Colonic mucosa (tissue), 4 donors: ENCODE measurements around the gene LAPTM5. TPM values are rescaled to one million over a fixed set of nuclear protein-coding genes. Genes with fewer than 3 reads are reported as not detected.

Experiments used
- DNase-seq: peaks from one replicate; pipeline ENCODE4 v3.0.0-alpha.2; 2020
- H3K27ac ChIP-seq: fragments of 200-600 bp; one replicate; pipeline ENCODE4 v1.8.0; 2021
- H3K27me3 ChIP-seq: fragments of 200-600 bp; one replicate; pipeline ENCODE4 v1.8.0; 2021
- H3K36me3 ChIP-seq: fragments of 200-600 bp; one replicate; pipeline ENCODE4 v1.8.0; 2021
- H3K4me1 ChIP-seq: fragments of 200-600 bp; one replicate; pipeline ENCODE4 v1.8.0; 2021; ENCODE audit warnings: mild to moderate bottlenecking
- H3K4me3 ChIP-seq: fragments of 200-600 bp; one replicate; pipeline ENCODE4 v1.8.0; 2021
- H3K9ac ChIP-seq, 2 donors: one replicate each; pipeline ENCODE4 v1.7.0; 2013; ENCODE audit warnings: control low read depth in 2 of 2, low read depth in 2 of 2, low read length in 2 of 2
- H3K9me3 ChIP-seq: fragments of 200-600 bp; one replicate; pipeline ENCODE4 v1.8.0; 2021
- intact Hi-C: fragments of 100-400 bp; cut with DNase I; formaldehyde crosslinking; loops from one replicate; pipeline ENCODE4 v1.14.1; 2022
- total RNA-seq, 2 donors: library from RNA; stranded (reverse); fragmentation: NEBNext Ultra II Directional in 1 of 2; extraction: Animal tissue kit (Norgen Biotek cat#: 25700) in 1 of 2; gene quantifications; one replicate each; pipeline ENCODE4 v1.2.1, GENCODE V29; 2021
- TF ChIP-seq, protein P1 (sequence below): fragments of 200-600 bp; IDR thresholded peaks from one replicate; pipeline ENCODE4 v1.8.0; 2022; ENCODE audit warnings: antibody characterized with exemption, mild to moderate bottlenecking
- donor health status: healthy.
- donor health status: DM: no; HTN: no; CAD: no.
- donor health status: DM: no; HTN: no; CAD: no.

Gene LAPTM5
- total RNA-seq, 2 donors from 2014 or later = 15.8 to 41.0 TPM

DNA sequence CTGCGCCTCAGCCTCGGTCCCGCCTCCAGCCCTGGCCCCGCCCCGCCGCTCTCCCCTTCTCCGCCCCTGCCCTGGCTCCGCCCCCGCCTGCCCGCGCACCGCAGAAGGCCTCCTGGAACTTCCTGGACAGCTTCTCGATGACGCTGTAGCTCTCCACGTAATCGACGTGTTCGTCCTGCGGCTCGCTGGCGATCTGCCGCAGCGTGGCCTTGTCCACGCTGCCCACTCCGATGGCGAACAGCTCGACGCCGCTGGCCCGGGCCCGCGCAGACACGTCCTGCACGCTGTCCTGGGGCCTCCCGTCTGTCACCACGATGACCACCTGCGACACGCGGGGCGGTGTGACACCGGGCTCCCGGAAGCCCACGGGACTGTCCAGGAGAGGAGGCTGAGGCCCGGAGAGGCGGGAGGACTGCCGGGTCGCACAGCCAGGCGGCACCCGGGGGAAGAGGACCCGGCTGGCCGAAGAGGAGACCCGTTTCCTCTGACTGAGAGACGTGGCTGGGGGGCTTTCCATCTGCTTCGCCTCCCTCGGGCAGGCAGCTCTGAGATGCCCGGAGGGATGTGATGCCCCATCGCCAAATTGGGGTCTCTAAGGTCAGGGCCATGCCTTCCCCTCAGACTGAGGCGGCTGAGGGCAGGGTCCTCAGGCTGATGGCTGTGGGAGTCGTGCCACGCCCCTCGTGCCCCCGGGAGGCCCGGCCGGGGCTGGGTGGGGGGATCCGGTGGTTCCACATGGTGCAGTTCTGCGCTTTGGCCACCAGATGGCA lies 38.8 kb downstream of the LAPTM5 start:
- Histone ChIP-seq H3K4me1 (peaks cover 5% of the 10 kb centered on the region), H3K4me3 (peak overlapping the region; percentile 47), H3K9me3 (no peaks in the 10 kb centered on the region), H3K27me3 (no peaks in the 10 kb centered on the region), H3K27ac (peak overlapping the region; percentile 95), H3K36me3 (no peaks in the 10 kb centered on the region), H3K9ac (peak overlapping the region; percentile 84 to 96)
- TF ChIP-seq, protein P1, sequence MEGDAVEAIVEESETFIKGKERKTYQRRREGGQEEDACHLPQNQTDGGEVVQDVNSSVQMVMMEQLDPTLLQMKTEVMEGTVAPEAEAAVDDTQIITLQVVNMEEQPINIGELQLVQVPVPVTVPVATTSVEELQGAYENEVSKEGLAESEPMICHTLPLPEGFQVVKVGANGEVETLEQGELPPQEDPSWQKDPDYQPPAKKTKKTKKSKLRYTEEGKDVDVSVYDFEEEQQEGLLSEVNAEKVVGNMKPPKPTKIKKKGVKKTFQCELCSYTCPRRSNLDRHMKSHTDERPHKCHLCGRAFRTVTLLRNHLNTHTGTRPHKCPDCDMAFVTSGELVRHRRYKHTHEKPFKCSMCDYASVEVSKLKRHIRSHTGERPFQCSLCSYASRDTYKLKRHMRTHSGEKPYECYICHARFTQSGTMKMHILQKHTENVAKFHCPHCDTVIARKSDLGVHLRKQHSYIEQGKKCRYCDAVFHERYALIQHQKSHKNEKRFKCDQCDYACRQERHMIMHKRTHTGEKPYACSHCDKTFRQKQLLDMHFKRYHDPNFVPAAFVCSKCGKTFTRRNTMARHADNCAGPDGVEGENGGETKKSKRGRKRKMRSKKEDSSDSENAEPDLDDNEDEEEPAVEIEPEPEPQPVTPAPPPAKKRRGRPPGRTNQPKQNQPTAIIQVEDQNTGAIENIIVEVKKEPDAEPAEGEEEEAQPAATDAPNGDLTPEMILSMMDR = peak; percentile 94
- peak; percentile 88 for DNase-seq
- intact Hi-C loops = loop anchor here (5.0 kb wide), 1 partner anchor 193 kb away; no protein-coding TSS in a partner anchor

DNA sequence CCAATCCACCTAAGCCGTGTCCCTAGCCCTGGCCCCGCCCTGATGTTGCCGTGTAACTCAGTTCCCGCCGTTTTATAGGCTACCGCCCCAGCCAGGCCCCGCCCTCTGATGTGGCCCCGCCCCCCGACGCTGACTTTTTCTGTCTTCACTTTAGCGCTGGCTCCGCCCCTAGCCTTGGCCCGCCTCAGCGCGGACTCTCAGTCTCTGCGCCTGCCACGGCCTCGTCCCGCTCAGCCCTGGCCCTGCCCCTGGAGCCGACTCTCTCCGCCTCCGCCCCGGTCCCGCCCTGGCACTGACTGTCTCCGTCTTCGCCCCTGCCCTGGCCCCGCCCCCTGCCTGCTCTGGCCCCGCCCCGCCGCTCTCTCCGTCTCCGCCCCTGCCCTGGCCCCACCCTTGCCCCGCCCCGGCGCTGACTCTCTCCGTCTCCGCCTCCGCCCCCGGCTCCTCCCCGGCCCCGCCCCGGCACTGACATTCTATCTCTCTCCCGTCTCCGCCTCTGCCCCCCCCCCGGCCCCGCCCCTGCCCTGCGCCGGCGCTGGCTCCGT lies 39.4 kb downstream of the LAPTM5 start:
- intact Hi-C loops = loop anchor here (5.0 kb wide), 1 partner anchor 194 kb away; no protein-coding TSS in a partner anchor
- H3K9ac ChIP-seq = no peak overlapping the region
- H3K9me3 ChIP-seq = no peaks in the 10 kb centered on the region
- H3K4me3 ChIP-seq = peak overlapping the region; percentile 36
- H3K27me3 ChIP-seq = no peaks in the 10 kb centered on the region
- TF ChIP-seq, protein P1 = no peak
- H3K27ac ChIP-seq = peak overlapping the region; percentile 71
- H3K4me1 ChIP-seq = peaks cover 5% of the 10 kb centered on the region
- peak; percentile 100 for DNase-seq
- no peaks in the 10 kb centered on the region for H3K36me3 ChIP-seq

DNA sequence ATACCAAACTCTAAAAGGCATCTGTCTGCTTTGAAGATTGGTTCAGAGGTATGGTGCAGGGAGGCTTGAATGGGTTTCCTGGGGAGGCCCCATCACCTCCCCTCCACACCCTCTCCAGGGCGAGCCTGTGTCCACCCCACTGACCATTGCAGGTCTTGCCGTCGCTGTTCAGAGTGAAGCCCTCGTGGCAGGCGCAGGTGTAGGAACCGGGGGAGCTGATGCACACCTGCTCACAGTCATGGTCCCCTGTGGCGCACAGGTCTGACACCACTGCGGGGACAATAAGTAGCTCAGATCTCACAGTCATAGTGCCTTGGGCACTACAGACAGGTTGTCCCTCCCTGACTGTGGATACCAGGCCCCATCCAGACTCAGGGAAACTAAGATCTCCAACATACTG lies 40.9 kb downstream of the LAPTM5 start:
- Histone ChIP-seq H3K27ac (no peak overlapping the region), H3K36me3 (no peaks in the 10 kb centered on the region), H3K4me1 (peaks cover 5% of the 10 kb centered on the region), H3K4me3 (no peak overlapping the region), H3K9ac (no peak overlapping the region), H3K9me3 (no peaks in the 10 kb centered on the region), H3K27me3 (no peaks in the 10 kb centered on the region)
- TF ChIP-seq, protein P1 = no peak
- no peak for DNase-seq
- intact Hi-C loops = loop anchor here (5.0 kb wide), 1 partner anchor 196 kb away; no protein-coding TSS in a partner anchor

GRCh38 chr1:30715886-30716285 lies 41.7 kb downstream of the LAPTM5 start:
- Histone ChIP-seq H3K9me3 (no peaks in the 10 kb centered on the region), H3K36me3 (no peaks in the 10 kb centered on the region), H3K4me1 (peaks cover 5% of the 10 kb centered on the region), H3K27ac (no peak overlapping the region), H3K9ac (no peak overlapping the region), H3K27me3 (no peaks in the 10 kb centered on the region), H3K4me3 (no peak overlapping the region)
- intact Hi-C loops = loop anchor here (5.0 kb wide), 1 partner anchor 196 kb away; no protein-coding TSS in a partner anchor
- TF ChIP-seq, protein P1 = no peak
- no peak for DNase-seq

GRCh38 chr1:30715216-30715615 lies 42.4 kb downstream of the LAPTM5 start:
- H3K9me3 ChIP-seq = no peaks in the 10 kb centered on the region
- H3K27me3 ChIP-seq = no peaks in the 10 kb centered on the region
- DNase-seq = peak; percentile 35
- no peak overlapping the region for H3K4me3 ChIP-seq
- no peak overlapping the region for H3K27ac ChIP-seq
- intact Hi-C loops = loop anchor here (5.0 kb wide), 1 partner anchor 197 kb away; no protein-coding TSS in a partner anchor
- H3K4me1 ChIP-seq = peaks cover 5% of the 10 kb centered on the region
- no peak overlapping the region for H3K9ac ChIP-seq
- TF ChIP-seq, protein P1 = peak; percentile 16
- H3K36me3 ChIP-seq = no peaks in the 10 kb centered on the region
